Measurements from ENCODE around the gene AR. TPM values are rescaled to one million over a fixed set of nuclear protein-coding genes. Genes with fewer than 3 reads are reported as not detected.

AR gene
- total and polyA plus RNA-seq, 9 of the 15 experiments (the other 6 are each of a cell fraction or from before 2014, with no cell fraction given) = 0.01 to 0.04 (median 0.01) TPM; not detected in 6

DNA sequence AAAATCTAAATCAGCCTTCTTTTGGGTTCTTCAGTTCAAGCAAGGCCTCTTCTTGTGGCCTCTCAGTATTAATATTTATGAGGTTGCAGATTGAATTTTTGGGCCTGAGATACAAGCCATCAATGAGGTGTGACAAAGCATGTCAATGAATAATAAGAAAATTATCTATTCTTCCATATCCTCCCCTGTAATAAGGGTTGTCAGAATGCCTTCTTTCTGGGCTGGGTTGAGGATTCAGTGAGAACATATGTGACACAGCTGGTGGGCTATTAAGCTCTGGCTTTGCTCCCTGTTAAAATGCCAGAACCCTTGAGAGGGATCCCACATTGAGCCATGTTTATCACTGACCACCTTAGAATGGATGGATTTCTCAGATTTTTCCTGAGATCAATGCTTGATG is 187.2 kb downstream of the AR start:
- H3K9me1 ChIP-seq (ENCODE audit: control insufficient read depth, insufficient read depth, low read length) = no peaks in the 10 kb centered on the region
- BruUV-seq (replicated peaks) = no TSS peak
- no peaks in the 10 kb centered on the region for H4K20me1 ChIP-seq (replicated peaks; ENCODE audit: control insufficient read depth, insufficient read depth, low read length)
- no peaks in the 10 kb centered on the region for H3K79me2 ChIP-seq (ENCODE audit: control insufficient read depth, insufficient read depth, low read length)
- intact Hi-C loops (cut with micrococcal nuclease) (no loop called here), in situ Hi-C loops (cut with MboI) (no loop called here)
- ATAC-seq (no peak), DNase-seq (ENCODE audit: extremely low read depth in 1 of 4, low spot score in 3 of 4) (no peak), FAIRE-seq (no peak)
- H3K4me3 ChIP-seq = no peak overlapping the region
- ChIA-PET CTCF (ENCODE audit: low intra/inter-chr PET ratio) (no interaction called here), POLR2A (no interaction called here)
- no peaks in the 10 kb centered on the region for H3K9me3 ChIP-seq (replicated peaks; ENCODE audit: control insufficient read depth, insufficient read depth, low read depth, low read length)
- H3K4me2 ChIP-seq (ENCODE audit: insufficient read depth, low read length) = no peak overlapping the region
- no peaks in the 10 kb centered on the region for H3K4me1 ChIP-seq (replicated peaks in 1 of 2; ENCODE audit: control insufficient read depth in 2 of 2, insufficient read depth in 2 of 2, low read length in 2 of 2)
- H3K27ac ChIP-seq (ENCODE audit: extremely low read depth, low read depth, low read length) = no peak overlapping the region
- no peaks in the 10 kb centered on the region for H3K27me3 ChIP-seq (ENCODE audit: control insufficient read depth in 2 of 2, insufficient read depth in 2 of 2, low read length in 2 of 2)
- no peaks in the 10 kb centered on the region for H3K36me3 ChIP-seq (ENCODE audit: control insufficient read depth, insufficient read depth, low read length)
- H2AFZ ChIP-seq (ENCODE audit: low read depth, low read length) = no peak overlapping the region
- no peak overlapping the region for H3K9ac ChIP-seq (ENCODE audit: insufficient read depth in 1 of 2, low read depth in 2 of 2, low read length in 2 of 2)
- TF ChIP-seq SMARCB1 (IDR thresholded peaks at IDR 0.05; ENCODE audit: insufficient read length, low read depth) (no peak), KDM5B (IDR thresholded peaks at IDR 0.05; ENCODE audit: insufficient replicate concordance, low read depth, low read length) (no peak), HOXB6 (CRISPR knock-in tag; IDR thresholded peaks at IDR 0.05; ENCODE audit: borderline replicate concordance) (no peak)

DNA sequence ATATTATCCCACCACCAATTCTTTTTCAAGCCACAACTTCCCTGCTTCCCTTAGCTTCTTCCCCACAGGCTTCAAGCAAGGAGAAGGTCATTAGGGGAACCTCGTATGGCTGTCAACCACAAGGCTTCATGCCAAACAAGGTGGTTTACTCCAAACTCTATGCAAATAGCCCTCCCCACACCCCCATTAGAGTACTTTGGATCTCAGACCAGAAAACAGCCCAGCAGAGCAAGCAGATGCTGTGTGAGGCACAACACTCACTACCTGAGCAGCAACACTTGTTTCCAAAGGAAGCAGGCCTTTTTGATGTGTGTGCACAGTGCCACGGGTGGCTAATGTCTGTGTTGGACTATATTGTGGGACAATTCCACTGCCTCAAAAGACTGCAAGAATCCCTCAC is 189.0 kb downstream of the AR start:
- no peak overlapping the region for H3K4me3 ChIP-seq
- no peak for FAIRE-seq

More for the DNA sequence above, 189.0 kb downstream of the AR start:
- H4K20me1 ChIP-seq (replicated peaks; ENCODE audit: control insufficient read depth, insufficient read depth, low read length) = no peaks in the 10 kb centered on the region
- BruUV-seq (replicated peaks) = no TSS peak
- intact Hi-C loops (cut with micrococcal nuclease) = no loop called here
- ChIA-PET CTCF (ENCODE audit: low intra/inter-chr PET ratio) (no interaction called here), POLR2A (no interaction called here)
- H3K4me1 ChIP-seq (replicated peaks in 1 of 2; ENCODE audit: control insufficient read depth in 2 of 2, insufficient read depth in 2 of 2, low read length in 2 of 2) = no peaks in the 10 kb centered on the region
- H3K27me3 ChIP-seq (ENCODE audit: control insufficient read depth in 2 of 2, insufficient read depth in 2 of 2, low read length in 2 of 2) = no peaks in the 10 kb centered on the region
- no peak overlapping the region for H2AFZ ChIP-seq (ENCODE audit: low read depth, low read length)
- TF ChIP-seq RB1 (IDR thresholded peaks at IDR 0.05; ENCODE audit: low read depth) = no peak
- no peak for TF ChIP-seq ZNF77 (CRISPR knock-in tag; IDR thresholded peaks at IDR 0.05)
- no peak for TF ChIP-seq KLF13 (tag; IDR thresholded peaks at IDR 0.05; ENCODE audit: borderline replicate concordance, low read depth)
- TF ChIP-seq ZNF239 (CRISPR knock-in tag; IDR thresholded peaks at IDR 0.05) = no peak
- TF ChIP-seq STAT5B (CRISPR knock-in tag; IDR thresholded peaks at IDR 0.05) = no peak
- TF ChIP-seq ZNF444 (CRISPR knock-in tag; IDR thresholded peaks at IDR 0.05) = no peak
- TF ChIP-seq ZKSCAN1 (IDR thresholded peaks at IDR 0.05; ENCODE audit: low read depth, low read length) = no peak
- TF ChIP-seq SAP30 (IDR thresholded peaks at IDR 0.05; ENCODE audit: borderline replicate concordance, insufficient read depth, low read depth, low read length, poor library complexity, severe bottlenecking) = no peak
- no peak for TF ChIP-seq ADNP (tag; IDR thresholded peaks at IDR 0.05)
- no peak for TF ChIP-seq MAFK (IDR thresholded peaks at IDR 0.05; ENCODE audit: low read length)
- TF ChIP-seq, protein P1, sequence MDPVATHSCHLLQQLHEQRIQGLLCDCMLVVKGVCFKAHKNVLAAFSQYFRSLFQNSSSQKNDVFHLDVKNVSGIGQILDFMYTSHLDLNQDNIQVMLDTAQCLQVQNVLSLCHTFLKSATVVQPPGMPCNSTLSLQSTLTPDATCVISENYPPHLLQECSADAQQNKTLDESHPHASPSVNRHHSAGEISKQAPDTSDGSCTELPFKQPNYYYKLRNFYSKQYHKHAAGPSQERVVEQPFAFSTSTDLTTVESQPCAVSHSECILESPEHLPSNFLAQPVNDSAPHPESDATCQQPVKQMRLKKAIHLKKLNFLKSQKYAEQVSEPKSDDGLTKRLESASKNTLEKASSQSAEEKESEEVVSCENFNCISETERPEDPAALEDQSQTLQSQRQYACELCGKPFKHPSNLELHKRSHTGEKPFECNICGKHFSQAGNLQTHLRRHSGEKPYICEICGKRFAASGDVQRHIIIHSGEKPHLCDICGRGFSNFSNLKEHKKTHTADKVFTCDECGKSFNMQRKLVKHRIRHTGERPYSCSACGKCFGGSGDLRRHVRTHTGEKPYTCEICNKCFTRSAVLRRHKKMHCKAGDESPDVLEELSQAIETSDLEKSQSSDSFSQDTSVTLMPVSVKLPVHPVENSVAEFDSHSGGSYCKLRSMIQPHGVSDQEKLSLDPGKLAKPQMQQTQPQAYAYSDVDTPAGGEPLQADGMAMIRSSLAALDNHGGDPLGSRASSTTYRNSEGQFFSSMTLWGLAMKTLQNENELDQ (CRISPR knock-in tag; IDR thresholded peaks at IDR 0.05; ENCODE audit: borderline replicate concordance) = no peak
- TF ChIP-seq ZNF121 (CRISPR knock-in tag; conservative IDR thresholded peaks at IDR 0.05) = no peak
- ATAC-seq = no peak
- H3K36me3 ChIP-seq (ENCODE audit: control insufficient read depth, insufficient read depth, low read length) = no peaks in the 10 kb centered on the region
- no peak overlapping the region for H3K9ac ChIP-seq (ENCODE audit: insufficient read depth in 1 of 2, low read depth in 2 of 2, low read length in 2 of 2)
- no peak overlapping the region for H3K27ac ChIP-seq (ENCODE audit: extremely low read depth, low read depth, low read length)
- no peaks in the 10 kb centered on the region for H3K79me2 ChIP-seq (ENCODE audit: control insufficient read depth, insufficient read depth, low read length)
- H3K9me1 ChIP-seq (ENCODE audit: control insufficient read depth, insufficient read depth, low read length) = no peaks in the 10 kb centered on the region
- WGBS (ENCODE audit: insufficient coverage, low coverage, missing lambda C conversion rate) = 0% methylated on average over 2 of the region's 2 CpGs
- in situ Hi-C loops (cut with MboI) = no loop called here
- H3K4me2 ChIP-seq (ENCODE audit: insufficient read depth, low read length) = no peak overlapping the region
- no peaks in the 10 kb centered on the region for H3K9me3 ChIP-seq (replicated peaks; ENCODE audit: control insufficient read depth, insufficient read depth, low read depth, low read length)
- no peak for DNase-seq (ENCODE audit: extremely low read depth in 1 of 4, low spot score in 3 of 4)

Data from K562 (cell line).